ENCODE results near the gene NHERF1.

- TF ChIP-seq CTCF (conservative IDR thresholded peaks at IDR 0.05) (no peak), EZH2 (IDR thresholded peaks at IDR 0.05; ENCODE audit: low read depth) (no peak)
Measured at GRCh38 chr17:74776990-74777389, 28.6 kb downstream of the NHERF1 start.
